Measurements from ENCODE around the gene MATN3. TPM values are rescaled to one million over a fixed set of nuclear protein-coding genes. Genes with fewer than 3 reads are reported as not detected.

The MATN3 gene
- total RNA-seq, 1 donor from 2014 or later: 12.8 TPM

- no peak overlapping the region for H3K27ac Mint-ChIP-seq (ENCODE audit: unreplicated experiment)
- H3K27me3 Mint-ChIP-seq (ENCODE audit: unreplicated experiment): no peaks in the 10 kb centered on the region
- peaks cover 71% of the 10 kb centered on the region for H3K36me3 Mint-ChIP-seq (ENCODE audit: unreplicated experiment)
- TF ChIP-seq CTCF (IDR thresholded peaks at IDR 0.05): no peak
- no peak for DNase-seq (ENCODE audit: extremely low spot score, unreplicated experiment)
- H3K4me3 Mint-ChIP-seq (ENCODE audit: unreplicated experiment): no peak overlapping the region
- H3K4me1 Mint-ChIP-seq (ENCODE audit: unreplicated experiment): peaks cover 43% of the 10 kb centered on the region
- no peaks in the 10 kb centered on the region for H3K9me3 Mint-ChIP-seq (ENCODE audit: unreplicated experiment)
These were observed 25.2 kb upstream of the MATN3 start for GRCh38 chr2:20037660-20038059.

- DNase-seq (ENCODE audit: extremely low spot score, unreplicated experiment): no peak
- peaks cover 29% of the 10 kb centered on the region for H3K4me1 Mint-ChIP-seq (ENCODE audit: unreplicated experiment)
- no peak overlapping the region for H3K4me3 Mint-ChIP-seq (ENCODE audit: unreplicated experiment)
- H3K27me3 Mint-ChIP-seq (ENCODE audit: unreplicated experiment): no peaks in the 10 kb centered on the region
- TF ChIP-seq CTCF (IDR thresholded peaks at IDR 0.05): no peak
- peak overlapping the region; percentile 6 for H3K27ac Mint-ChIP-seq (ENCODE audit: unreplicated experiment)
- no peaks in the 10 kb centered on the region for H3K9me3 Mint-ChIP-seq (ENCODE audit: unreplicated experiment)
- peaks cover 80% of the 10 kb centered on the region for H3K36me3 Mint-ChIP-seq (ENCODE audit: unreplicated experiment)
These were observed 23.6 kb upstream of the MATN3 start for GRCh38 chr2:20035955-20036666.

GRCh38 chr2:20034821-20035220 is 22.4 kb upstream of the MATN3 start:
- peaks cover 20% of the 10 kb centered on the region for H3K4me1 Mint-ChIP-seq (ENCODE audit: unreplicated experiment)
- TF ChIP-seq CTCF (IDR thresholded peaks at IDR 0.05): no peak
- no peaks in the 10 kb centered on the region for H3K27me3 Mint-ChIP-seq (ENCODE audit: unreplicated experiment)
- no peak for DNase-seq (ENCODE audit: extremely low spot score, unreplicated experiment)
- H3K27ac Mint-ChIP-seq (ENCODE audit: unreplicated experiment): no peak overlapping the region
- H3K36me3 Mint-ChIP-seq (ENCODE audit: unreplicated experiment): peaks cover 85% of the 10 kb centered on the region
- no peak overlapping the region for H3K4me3 Mint-ChIP-seq (ENCODE audit: unreplicated experiment)
- peaks cover 9% of the 10 kb centered on the region for H3K9me3 Mint-ChIP-seq (ENCODE audit: unreplicated experiment)

- H3K27ac Mint-ChIP-seq (ENCODE audit: unreplicated experiment): peak overlapping the region; percentile 8
- H3K36me3 Mint-ChIP-seq (ENCODE audit: unreplicated experiment): peaks cover 88% of the 10 kb centered on the region
These were observed 21.8 kb upstream of the MATN3 start for GRCh38 chr2:20034218-20034617.

More at GRCh38 chr2:20034218-20034617, 21.8 kb upstream of the MATN3 start:
- no peak for TF ChIP-seq CTCF (IDR thresholded peaks at IDR 0.05)
- Mint-ChIP-seq H3K27me3 (ENCODE audit: unreplicated experiment) (no peaks in the 10 kb centered on the region), H3K4me3 (ENCODE audit: unreplicated experiment) (no peak overlapping the region), H3K4me1 (ENCODE audit: unreplicated experiment) (peaks cover 20% of the 10 kb centered on the region), H3K9me3 (ENCODE audit: unreplicated experiment) (peaks cover 15% of the 10 kb centered on the region)
- DNase-seq (ENCODE audit: extremely low spot score, unreplicated experiment): no peak

Measured in osteocyte (in vitro differentiated cells).